Colon (tissue), 2 donors: ENCODE results near the gene TRIM5.
"Not testable (repeated sequence)": the region's sequence is repeated elsewhere in the genome, so short reads cannot be mapped to it uniquely, and the experiment has no call there.

Source experiments
- FAIRE-seq: peaks from 2 replicates; lab custom pipeline; 2012; peaks lifted over from hg19 to GRCh38; lab: Jason Lieb, UNC
- donor health status: control.
- donor health status: control.

The TRIM5 gene

GRCh38 chr11:5689551-5689983 lies 4.7 kb upstream of the TRIM5 start, which contains the start of gene TRIM22:
TSS of gene TRIM22 (plus strand) at chr11:5689790. CDS start at chr11:5696233, 6,443 bp downstream.
- peak; percentile 21 for FAIRE-seq

GRCh38 chr11:5688482-5688881 lies 3.6 kb upstream of the TRIM5 start:
- FAIRE-seq: no peak

- no peak for FAIRE-seq
Observed at GRCh38 chr11:5686426-5686825, 1.6 kb upstream of the TRIM5 start.

GRCh38 chr11:5684036-5684645 lies 733 bp downstream of the TRIM5 start:
- no peak for FAIRE-seq

GRCh38 chr11:5683620-5684019 lies 1.3 kb downstream of the TRIM5 start:
- not testable (repeated sequence) for FAIRE-seq

GRCh38 chr11:5682890-5683441 lies 1.9 kb downstream of the TRIM5 start:
- FAIRE-seq: not testable (repeated sequence)

GRCh38 chr11:5679811-5680210 lies 5.1 kb downstream of the TRIM5 start:
- no peak for FAIRE-seq

GRCh38 chr11:5674391-5674790 lies 10.5 kb downstream of the TRIM5 start:
- no peak for FAIRE-seq

GRCh38 chr11:5671831-5672230 lies 13.0 kb downstream of the TRIM5 start:
- no peak for FAIRE-seq

GRCh38 chr11:5666402-5666793 lies 18.5 kb downstream of the TRIM5 start:
- no peak for FAIRE-seq

GRCh38 chr11:5665746-5666401 lies 19.0 kb downstream of the TRIM5 start:
- no peak for FAIRE-seq

GRCh38 chr11:5665051-5665570 lies 19.8 kb downstream of the TRIM5 start:
- FAIRE-seq: no peak

- no peak for FAIRE-seq
Observed at GRCh38 chr11:5663511-5663910, 21.4 kb downstream of the TRIM5 start.

GRCh38 chr11:5658318-5658717 lies 26.6 kb downstream of the TRIM5 start:
- FAIRE-seq: no peak

GRCh38 chr11:5656956-5657355 lies 27.9 kb downstream of the TRIM5 start:
- FAIRE-seq: not testable (repeated sequence)

- no peak for FAIRE-seq
Observed at GRCh38 chr11:5655474-5655873, 29.4 kb downstream of the TRIM5 start.

- FAIRE-seq: no peak
Observed at GRCh38 chr11:5646139-5646538, 38.7 kb downstream of the TRIM5 start.

GRCh38 chr11:5643585-5643984 lies 41.3 kb downstream of the TRIM5 start:
- no peak for FAIRE-seq

- FAIRE-seq: no peak
Observed at GRCh38 chr11:5639953-5640352, 44.9 kb downstream of the TRIM5 start.

GRCh38 chr11:5631969-5632635 lies 52.8 kb downstream of the TRIM5 start:
- FAIRE-seq: no peak

- FAIRE-seq: no peak
Observed at GRCh38 chr11:5631417-5631816, 53.5 kb downstream of the TRIM5 start.

- no peak for FAIRE-seq
Observed at GRCh38 chr11:5626196-5626595, 58.7 kb downstream of the TRIM5 start.

GRCh38 chr11:5625281-5625680 lies 59.6 kb downstream of the TRIM5 start:
- no peak for FAIRE-seq
